Renal cortex interstitium (tissue), 11 donors: ENCODE data around the gene SAMD5. TPM values are rescaled to one million over a fixed set of nuclear protein-coding genes. Genes with fewer than 3 reads are reported as not detected.

Source experiments
- DNase-seq, 11 donors: peaks; one replicate each; pipeline ENCODE4 v3.0.0-alpha.2; 2013; ENCODE audit warnings: low read depth in 9 of 11, low spot score in 4 of 11; ENCODE audit errors: extremely low read depth in 1 of 11
- polyA plus RNA-seq, 3 donors: library from polyadenylated mRNA; unstranded; fragments of 120-200 nt; gene quantifications; one replicate each; pipeline ENCODE4 v1.2.1, GENCODE V29; 2013; ENCODE audit not compliant: insufficient read length in 3 of 3

SAMD5 gene
- polyA plus RNA-seq, 3 donors: 12.7 to 17.5 (median 16.9) TPM

DNA sequence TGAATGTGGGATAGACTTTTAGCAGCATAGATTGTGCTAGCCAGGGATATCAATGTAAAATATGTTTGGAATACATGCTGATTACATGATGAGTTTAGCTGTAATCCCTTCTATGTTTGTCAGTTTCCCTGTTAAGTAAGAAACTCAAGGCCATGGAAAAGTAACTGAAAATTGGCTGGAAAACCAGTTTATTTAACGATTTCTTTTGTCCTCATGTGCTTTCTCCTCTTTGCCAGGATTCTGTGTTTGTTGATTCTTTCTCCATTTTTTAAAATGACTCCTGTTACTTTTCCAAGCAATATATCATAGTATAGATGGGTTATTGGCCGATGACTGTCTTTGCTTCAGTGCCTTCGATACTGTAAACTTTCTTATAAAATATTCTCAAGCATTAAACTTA, 87.5 kb downstream of the SAMD5 start:
- no peak for DNase-seq

GRCh38 chr6:147603392-147604081, 95.0 kb downstream of the SAMD5 start:
- no peak for DNase-seq

DNA sequence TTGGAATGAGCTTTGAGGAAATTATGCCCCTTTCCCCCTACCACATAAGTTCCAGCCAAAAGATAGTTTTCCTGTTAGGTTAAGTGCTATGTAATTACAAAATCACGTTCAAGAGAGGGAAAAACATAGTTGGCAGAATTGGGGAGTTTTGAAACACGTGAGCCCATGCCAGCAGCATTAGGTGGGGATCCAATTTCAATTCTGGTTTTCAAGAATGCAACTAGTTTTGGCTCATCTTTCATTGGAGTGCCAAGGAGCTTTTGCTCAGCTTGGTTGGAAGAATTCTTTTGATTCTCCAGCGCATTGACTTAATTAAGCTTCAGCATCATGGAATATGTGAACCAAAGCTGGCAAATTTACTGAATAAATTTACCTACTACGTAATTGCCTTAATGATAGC, 95.9 kb downstream of the SAMD5 start:
- no peak for DNase-seq

DNA sequence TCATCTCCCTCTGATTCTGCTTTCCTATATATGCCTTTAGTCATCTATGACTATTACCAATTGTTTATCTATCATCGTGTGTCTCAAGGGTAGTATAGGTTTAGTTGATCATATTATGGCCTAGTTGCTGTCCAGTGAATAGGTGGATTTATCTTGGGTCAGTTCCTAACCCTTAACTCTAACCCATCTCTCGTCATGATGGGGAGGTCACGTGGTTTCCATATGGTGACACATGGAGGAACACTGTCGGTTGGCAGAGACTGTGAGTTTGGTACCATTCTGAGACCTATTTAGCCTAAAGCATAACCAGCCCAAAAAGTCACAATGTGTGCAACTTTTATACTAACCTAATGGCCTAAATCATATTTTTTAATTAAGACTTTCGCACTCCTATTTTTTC, 103.5 kb downstream of the SAMD5 start:
- no peak for DNase-seq

- no peak for DNase-seq
These were observed 106.0 kb downstream of the SAMD5 start for GRCh38 chr6:147614501-147614900.

- no peak for DNase-seq
These were observed 107.4 kb downstream of the SAMD5 start for GRCh38 chr6:147615659-147616456.

DNA sequence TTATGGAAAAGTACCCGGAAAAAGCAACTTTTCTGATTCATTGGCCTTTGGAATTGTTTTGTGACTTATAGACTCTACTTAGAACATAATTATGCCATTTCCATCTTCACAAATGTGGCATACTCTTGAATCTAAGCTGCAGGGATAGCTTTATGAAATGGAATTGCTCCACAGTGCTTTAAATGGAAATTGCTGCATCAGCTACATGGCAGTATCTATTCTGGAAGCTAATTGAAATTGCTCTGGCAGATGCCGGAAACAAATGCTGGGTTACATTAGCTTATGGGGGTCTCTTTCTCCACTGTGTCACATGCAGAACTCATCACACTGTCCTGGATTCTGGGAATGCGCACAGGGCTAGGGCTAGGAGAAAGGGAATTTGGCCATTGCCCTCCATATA, 108.9 kb downstream of the SAMD5 start:
- DNase-seq: no peak

- DNase-seq: no peak
These were observed 110.0 kb downstream of the SAMD5 start for GRCh38 chr6:147618457-147618856.

DNA sequence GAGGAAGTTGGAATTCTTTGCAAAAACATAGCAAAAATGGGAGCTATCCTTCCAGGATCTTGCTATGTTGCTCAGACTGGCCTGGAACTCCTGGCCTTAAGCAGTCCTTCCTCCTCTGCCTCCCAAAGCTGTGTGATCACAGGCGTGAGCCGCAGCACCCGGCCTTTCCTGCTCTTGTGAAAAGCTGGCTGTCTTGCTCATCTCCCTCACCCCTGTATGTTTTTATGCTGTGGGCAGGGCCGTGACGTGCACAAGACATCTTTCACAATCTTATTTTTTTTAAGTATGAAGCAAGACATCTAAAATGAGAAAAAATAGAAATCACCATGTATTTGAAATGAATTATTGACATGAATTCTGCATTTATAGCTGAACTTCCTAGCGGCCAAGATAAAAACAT, 110.4 kb downstream of the SAMD5 start:
- no peak for DNase-seq
